ENCODE results near the gene C1QTNF4. TPM values are rescaled to one million over a fixed set of nuclear protein-coding genes. Genes with fewer than 3 reads are reported as not detected.

Gene C1QTNF4
- total and polyA plus RNA-seq, 9 of the 15 experiments (the other 6 are each of a cell fraction or from before 2014, with no cell fraction given), result not detected

DNA sequence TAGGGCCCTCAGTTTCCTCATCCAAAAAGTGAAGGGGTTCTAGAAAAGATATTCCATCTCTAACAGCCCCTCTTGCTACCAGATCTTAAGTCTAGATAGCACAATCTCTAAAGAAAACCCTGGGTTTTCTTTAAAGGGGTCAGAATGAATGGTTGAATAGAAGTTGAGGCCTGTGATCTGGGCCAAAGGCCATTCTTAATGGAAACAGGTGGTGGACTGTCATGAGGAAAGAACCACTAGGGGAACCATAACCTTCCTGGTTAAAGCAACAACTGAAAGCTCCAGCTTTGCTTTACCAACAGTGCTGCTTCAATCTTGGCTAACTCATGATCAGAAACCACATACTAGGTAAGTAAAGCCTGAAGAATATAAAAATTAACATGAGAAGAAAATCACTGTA, 43.1 kb downstream of the C1QTNF4 start:
- H3K27ac ChIP-seq (ENCODE audit: extremely low read depth, low read depth, low read length), result peak overlapping the region; percentile 7; the same call in 1 of the 3 replicates
- POLR2A ChIA-PET, result interaction anchor here (0.6 to 3.8 kb wide), 7 partner anchors 9 to 1556 kb away, joined by 3 to 28 read pairs (median 6); partner anchors contain the start of gene PTPMT1
- TF ChIP-seq EP400 (IDR thresholded peaks at IDR 0.05) (peak; percentile 23; the same call in 1 of the 2 replicates), ZFX (CRISPR knock-in tag; IDR thresholded peaks at IDR 0.05) (peak; percentile 50), KDM1A (IDR thresholded peaks at IDR 0.05) (peak in 1 of 2 experiments; percentile 22; a peak in 1 of 4 replicates), OTX1 (CRISPR knock-in tag; IDR thresholded peaks at IDR 0.05) (no peak), ETV5 (CRISPR knock-in tag; IDR thresholded peaks at IDR 0.05; ENCODE audit: low read depth) (no peak), EHMT2 (IDR thresholded peaks at IDR 0.05) (peak; percentile 80), STAT5A (IDR thresholded peaks at IDR 0.05; ENCODE audit: borderline replicate concordance, low read length) (0 out of 2 replicates have a peak, but pooled peaks have one; percentile 3), MNT (conservative IDR thresholded peaks at IDR 0.05) (peak in 1 of 2 experiments; percentile 47; a peak in 2 of 4 replicates), KLF16 (IDR thresholded peaks at IDR 0.05) (0 out of 2 replicates have a peak, but pooled peaks have one; percentile 26), SIN3A (IDR thresholded peaks at IDR 0.05; ENCODE audit: borderline replicate concordance in 2 of 2, control insufficient read depth in 1 of 2, low read depth in 2 of 2, low read length in 2 of 2) (peak in 1 of 2 experiments; percentile 84; a peak in 1 of 4 replicates), HDAC1 (IDR thresholded peaks at IDR 0.05) (peak in 1 of 2 experiments; percentile 12; a peak in 1 of 4 replicates)
- TF ChIP-seq, protein P1, sequence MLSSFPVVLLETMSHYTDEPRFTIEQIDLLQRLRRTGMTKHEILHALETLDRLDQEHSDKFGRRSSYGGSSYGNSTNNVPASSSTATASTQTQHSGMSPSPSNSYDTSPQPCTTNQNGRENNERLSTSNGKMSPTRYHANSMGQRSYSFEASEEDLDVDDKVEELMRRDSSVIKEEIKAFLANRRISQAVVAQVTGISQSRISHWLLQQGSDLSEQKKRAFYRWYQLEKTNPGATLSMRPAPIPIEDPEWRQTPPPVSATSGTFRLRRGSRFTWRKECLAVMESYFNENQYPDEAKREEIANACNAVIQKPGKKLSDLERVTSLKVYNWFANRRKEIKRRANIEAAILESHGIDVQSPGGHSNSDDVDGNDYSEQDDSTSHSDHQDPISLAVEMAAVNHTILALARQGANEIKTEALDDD (IDR thresholded peaks at IDR 0.05), result peak; percentile 92
- TF ChIP-seq, protein P2, sequence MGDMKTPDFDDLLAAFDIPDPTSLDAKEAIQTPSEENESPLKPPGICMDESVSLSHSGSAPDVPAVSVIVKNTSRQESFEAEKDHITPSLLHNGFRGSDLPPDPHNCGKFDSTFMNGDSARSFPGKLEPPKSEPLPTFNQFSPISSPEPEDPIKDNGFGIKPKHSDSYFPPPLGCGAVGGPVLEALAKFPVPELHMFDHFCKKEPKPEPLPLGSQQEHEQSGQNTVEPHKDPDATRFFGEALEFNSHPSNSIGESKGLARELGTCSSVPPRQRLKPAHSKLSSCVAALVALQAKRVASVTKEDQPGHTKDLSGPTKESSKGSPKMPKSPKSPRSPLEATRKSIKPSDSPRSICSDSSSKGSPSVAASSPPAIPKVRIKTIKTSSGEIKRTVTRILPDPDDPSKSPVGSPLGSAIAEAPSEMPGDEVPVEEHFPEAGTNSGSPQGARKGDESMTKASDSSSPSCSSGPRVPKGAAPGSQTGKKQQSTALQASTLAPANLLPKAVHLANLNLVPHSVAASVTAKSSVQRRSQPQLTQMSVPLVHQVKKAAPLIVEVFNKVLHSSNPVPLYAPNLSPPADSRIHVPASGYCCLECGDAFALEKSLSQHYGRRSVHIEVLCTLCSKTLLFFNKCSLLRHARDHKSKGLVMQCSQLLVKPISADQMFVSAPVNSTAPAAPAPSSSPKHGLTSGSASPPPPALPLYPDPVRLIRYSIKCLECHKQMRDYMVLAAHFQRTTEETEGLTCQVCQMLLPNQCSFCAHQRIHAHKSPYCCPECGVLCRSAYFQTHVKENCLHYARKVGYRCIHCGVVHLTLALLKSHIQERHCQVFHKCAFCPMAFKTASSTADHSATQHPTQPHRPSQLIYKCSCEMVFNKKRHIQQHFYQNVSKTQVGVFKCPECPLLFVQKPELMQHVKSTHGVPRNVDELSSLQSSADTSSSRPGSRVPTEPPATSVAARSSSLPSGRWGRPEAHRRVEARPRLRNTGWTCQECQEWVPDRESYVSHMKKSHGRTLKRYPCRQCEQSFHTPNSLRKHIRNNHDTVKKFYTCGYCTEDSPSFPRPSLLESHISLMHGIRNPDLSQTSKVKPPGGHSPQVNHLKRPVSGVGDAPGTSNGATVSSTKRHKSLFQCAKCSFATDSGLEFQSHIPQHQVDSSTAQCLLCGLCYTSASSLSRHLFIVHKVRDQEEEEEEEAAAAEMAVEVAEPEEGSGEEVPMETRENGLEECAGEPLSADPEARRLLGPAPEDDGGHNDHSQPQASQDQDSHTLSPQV (IDR thresholded peaks at IDR 0.05), result 0 out of 2 replicates have a peak, but pooled peaks have one; percentile 25

More for the DNA sequence above, 43.1 kb downstream of the C1QTNF4 start:
- BruUV-seq (replicated peaks), result TSS peak; percentile 39
- peak overlapping the region; percentile 96 for H3K4me2 ChIP-seq (ENCODE audit: insufficient read depth, low read length)
- no peak overlapping the region for H2AFZ ChIP-seq (ENCODE audit: low read depth, low read length)
- no peaks in the 10 kb centered on the region for H3K9me3 ChIP-seq (replicated peaks; ENCODE audit: control insufficient read depth, insufficient read depth, low read depth, low read length)
- peak overlapping the region in 1 of 2 experiments; percentile 92; a peak in 2 of 4 replicates for H3K9ac ChIP-seq (ENCODE audit: insufficient read depth in 1 of 2, low read depth in 2 of 2, low read length in 2 of 2)
- H3K4me1 ChIP-seq (replicated peaks in 1 of 2; ENCODE audit: control insufficient read depth in 2 of 2, insufficient read depth in 2 of 2, low read length in 2 of 2), result peaks cover 11 to 18% of the 10 kb centered on the region in 2 experiments; a peak in 4 of 5 replicates
- peak; percentile 59 for ATAC-seq
- peak overlapping the region; percentile 100 for H3K4me3 ChIP-seq
- DNase-seq (ENCODE audit: extremely low read depth in 1 of 4, low spot score in 3 of 4), result peak in 3 of 4 experiments; percentile 46 to 64 (median 48)
- H3K79me2 ChIP-seq (ENCODE audit: control insufficient read depth, insufficient read depth, low read length), result peaks cover 69% of the 10 kb centered on the region
- peak; percentile 67 for FAIRE-seq
- peaks cover 6% of the 10 kb centered on the region for H3K9me1 ChIP-seq (ENCODE audit: control insufficient read depth, insufficient read depth, low read length)
- H3K27me3 ChIP-seq (ENCODE audit: control insufficient read depth in 2 of 2, insufficient read depth in 2 of 2, low read length in 2 of 2), result no peaks in the 10 kb centered on the region
- in situ Hi-C loops (cut with MboI), result no loop called here
- peaks cover 12% of the 10 kb centered on the region for H4K20me1 ChIP-seq (replicated peaks; ENCODE audit: control insufficient read depth, insufficient read depth, low read length)
- CTCF ChIA-PET (ENCODE audit: low intra/inter-chr PET ratio), result interaction anchor here (1.5 kb wide), 1 partner anchor 66 kb away, joined by 7 read pairs; no protein-coding TSS in a partner anchor
- intact Hi-C loops (cut with micrococcal nuclease), result loop anchor here (2.0 to 5.0 kb wide), 2 partner anchors 39 to 66 kb away; no protein-coding TSS in a partner anchor
- H3K36me3 ChIP-seq (ENCODE audit: control insufficient read depth, insufficient read depth, low read length), result peaks cover 27% of the 10 kb centered on the region

Data from K562 (cell line).